Measurements from ENCODE around the gene ADAR. TPM values are rescaled to one million over a fixed set of nuclear protein-coding genes. Genes with fewer than 3 reads are reported as not detected.

ADAR gene
- total RNA-seq, 1 donor from 2014 or later: 44.5 TPM

GRCh38 chr1:154577346-154578057 lies 30.5 kb downstream of the ADAR start:
- no peak for TF ChIP-seq CTCF (IDR thresholded peaks at IDR 0.05; ENCODE audit: insufficient read depth, low read length, severe bottlenecking)
- FAIRE-seq (no peak), DNase-seq (ENCODE audit: low read depth) (no peak)
- Histone ChIP-seq H3K36me3 (ENCODE audit: control insufficient read depth, insufficient read depth, low read length) (peaks cover 14% of the 10 kb centered on the region), H3K4me3 (ENCODE audit: low read depth, low read length) (no peak overlapping the region), H3K27me3 (ENCODE audit: control insufficient read depth, insufficient read depth, low read length) (no peaks in the 10 kb centered on the region)

GRCh38 chr1:154575951-154576566 lies 31.9 kb downstream of the ADAR start:
- TF ChIP-seq CTCF (IDR thresholded peaks at IDR 0.05; ENCODE audit: insufficient read depth, low read length, severe bottlenecking): no peak
- FAIRE-seq (no peak), DNase-seq (ENCODE audit: low read depth) (no peak)
- Histone ChIP-seq H3K4me3 (ENCODE audit: low read depth, low read length) (no peak overlapping the region), H3K36me3 (ENCODE audit: control insufficient read depth, insufficient read depth, low read length) (peaks cover 9% of the 10 kb centered on the region), H3K27me3 (ENCODE audit: control insufficient read depth, insufficient read depth, low read length) (no peaks in the 10 kb centered on the region)

GRCh38 chr1:154575147-154575927 lies 32.6 kb downstream of the ADAR start:
- Histone ChIP-seq H3K4me3 (ENCODE audit: low read depth, low read length) (no peak overlapping the region), H3K27me3 (ENCODE audit: control insufficient read depth, insufficient read depth, low read length) (no peaks in the 10 kb centered on the region), H3K36me3 (ENCODE audit: control insufficient read depth, insufficient read depth, low read length) (peaks cover 8% of the 10 kb centered on the region)
- no peak for TF ChIP-seq CTCF (IDR thresholded peaks at IDR 0.05; ENCODE audit: insufficient read depth, low read length, severe bottlenecking)
- DNase-seq (ENCODE audit: low read depth) (no peak), FAIRE-seq (no peak)

- peak; percentile 8 for DNase-seq (ENCODE audit: low read depth)
- TF ChIP-seq CTCF (IDR thresholded peaks at IDR 0.05; ENCODE audit: insufficient read depth, low read length, severe bottlenecking): no peak
- no peaks in the 10 kb centered on the region for H3K27me3 ChIP-seq (ENCODE audit: control insufficient read depth, insufficient read depth, low read length)
- FAIRE-seq: no peak
- peaks cover 5% of the 10 kb centered on the region for H3K36me3 ChIP-seq (ENCODE audit: control insufficient read depth, insufficient read depth, low read length)
- H3K4me3 ChIP-seq (ENCODE audit: low read depth, low read length): no peak overlapping the region
Measured at GRCh38 chr1:154574716-154575115, 33.3 kb downstream of the ADAR start.

- TF ChIP-seq CTCF (IDR thresholded peaks at IDR 0.05; ENCODE audit: insufficient read depth, low read length, severe bottlenecking): no peak
- H3K27me3 ChIP-seq (ENCODE audit: control insufficient read depth, insufficient read depth, low read length): no peaks in the 10 kb centered on the region
- DNase-seq (ENCODE audit: low read depth) (no peak), FAIRE-seq (no peak)
- no peak overlapping the region for H3K4me3 ChIP-seq (ENCODE audit: low read depth, low read length)
- H3K36me3 ChIP-seq (ENCODE audit: control insufficient read depth, insufficient read depth, low read length): no peaks in the 10 kb centered on the region
Measured at GRCh38 chr1:154573168-154573510, 34.8 kb downstream of the ADAR start.

All from bronchial epithelial cell (primary cell).